ENCODE measurements around the gene ANP32A.

DNA sequence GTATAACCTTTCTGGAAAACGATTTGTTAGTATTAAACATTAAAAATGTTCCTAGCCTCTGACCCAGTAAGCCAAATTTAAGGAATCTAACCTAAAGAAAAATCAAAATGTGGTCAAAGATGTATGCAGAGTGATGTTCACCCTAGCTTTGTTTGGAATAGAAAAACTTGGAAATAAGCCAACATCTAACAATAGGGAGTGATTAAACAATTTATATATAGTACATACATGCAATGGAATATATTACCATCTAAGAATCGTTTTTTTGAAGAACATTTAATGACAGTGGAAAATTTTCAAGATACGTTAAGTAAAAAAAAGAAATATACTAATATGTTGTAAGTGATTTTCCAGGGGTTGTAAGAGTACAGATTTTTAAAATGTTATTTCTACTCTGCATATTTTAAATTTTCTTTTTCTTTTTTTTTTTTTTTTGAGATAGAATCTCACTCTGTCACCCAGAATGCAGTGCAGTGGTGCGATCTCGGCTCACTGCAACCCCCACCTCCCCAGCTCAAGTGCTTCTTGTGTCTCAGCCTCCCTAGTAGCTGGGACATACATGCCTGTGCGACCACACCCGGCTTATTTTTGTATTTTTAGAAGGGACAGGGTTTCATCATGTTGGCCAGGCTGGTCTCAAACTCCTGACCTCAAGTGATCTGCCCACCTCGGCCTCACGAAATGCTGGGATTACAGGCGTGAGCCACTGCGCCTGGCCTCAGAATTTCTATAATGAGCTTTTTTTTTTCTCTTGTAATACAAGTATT is 54.9 kb downstream of the ANP32A start:
- TF ChIP-seq, protein P1, sequence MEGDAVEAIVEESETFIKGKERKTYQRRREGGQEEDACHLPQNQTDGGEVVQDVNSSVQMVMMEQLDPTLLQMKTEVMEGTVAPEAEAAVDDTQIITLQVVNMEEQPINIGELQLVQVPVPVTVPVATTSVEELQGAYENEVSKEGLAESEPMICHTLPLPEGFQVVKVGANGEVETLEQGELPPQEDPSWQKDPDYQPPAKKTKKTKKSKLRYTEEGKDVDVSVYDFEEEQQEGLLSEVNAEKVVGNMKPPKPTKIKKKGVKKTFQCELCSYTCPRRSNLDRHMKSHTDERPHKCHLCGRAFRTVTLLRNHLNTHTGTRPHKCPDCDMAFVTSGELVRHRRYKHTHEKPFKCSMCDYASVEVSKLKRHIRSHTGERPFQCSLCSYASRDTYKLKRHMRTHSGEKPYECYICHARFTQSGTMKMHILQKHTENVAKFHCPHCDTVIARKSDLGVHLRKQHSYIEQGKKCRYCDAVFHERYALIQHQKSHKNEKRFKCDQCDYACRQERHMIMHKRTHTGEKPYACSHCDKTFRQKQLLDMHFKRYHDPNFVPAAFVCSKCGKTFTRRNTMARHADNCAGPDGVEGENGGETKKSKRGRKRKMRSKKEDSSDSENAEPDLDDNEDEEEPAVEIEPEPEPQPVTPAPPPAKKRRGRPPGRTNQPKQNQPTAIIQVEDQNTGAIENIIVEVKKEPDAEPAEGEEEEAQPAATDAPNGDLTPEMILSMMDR (IDR thresholded peaks at IDR 0.05), result no peak
- TF ChIP-seq POLR2A (IDR thresholded peaks at IDR 0.05), result no peak
- TF ChIP-seq EP300 (IDR thresholded peaks at IDR 0.05), result no peak
